ENCODE measurements around the gene GUCD1. TPM values are rescaled to one million over a fixed set of nuclear protein-coding genes. Genes with fewer than 3 reads are reported as not detected.

The GUCD1 gene
- total and polyA plus RNA-seq, 9 of the 15 experiments (the other 6 are each of a cell fraction or from before 2014, with no cell fraction given), result 31.5 to 67.8 (median 50.3) TPM

DNA sequence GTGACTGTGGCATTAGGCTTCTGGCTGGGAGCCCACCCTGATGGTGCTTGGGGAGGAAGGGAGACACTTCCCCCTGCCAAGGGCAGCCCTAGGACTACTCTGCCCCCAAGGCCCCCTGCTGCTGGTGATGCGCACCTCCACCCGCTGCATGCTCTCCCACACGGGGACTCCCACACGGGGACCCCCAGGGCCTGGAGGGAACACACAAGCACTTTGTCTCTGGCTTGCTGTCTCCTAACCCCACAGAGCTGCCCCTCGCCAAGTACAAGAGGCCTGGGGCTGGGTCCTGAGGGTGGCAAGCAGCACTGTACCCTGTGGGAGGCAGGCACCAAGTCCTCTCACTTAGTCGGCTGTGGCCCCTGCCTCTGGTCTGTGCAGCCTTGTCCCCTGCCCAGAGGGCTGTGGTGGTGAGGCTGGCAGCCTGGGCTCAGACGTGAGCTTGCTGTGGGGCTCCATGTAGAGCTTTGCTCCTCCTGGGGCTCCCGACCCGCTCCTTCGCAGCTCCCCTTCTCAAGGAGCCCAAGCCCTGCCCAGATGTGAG lies 30.0 kb upstream of the GUCD1 start:
- POLR2A ChIA-PET, result interaction anchor here (0.6 to 1.7 kb wide), 3 partner anchors 11 to 42 kb away, joined by 3 to 10 read pairs (median 3); no protein-coding TSS in a partner anchor
- no TSS peak for BruUV-seq (replicated peaks)
- H3K79me2 ChIP-seq (ENCODE audit: control insufficient read depth, insufficient read depth, low read length), result no peaks in the 10 kb centered on the region
- no peaks in the 10 kb centered on the region for H4K20me1 ChIP-seq (replicated peaks; ENCODE audit: control insufficient read depth, insufficient read depth, low read length)
- H3K9me3 ChIP-seq (replicated peaks; ENCODE audit: control insufficient read depth, insufficient read depth, low read depth, low read length), result no peaks in the 10 kb centered on the region
- peaks cover 0 to 17% of the 10 kb centered on the region in 2 experiments; a peak in 1 of 5 replicates for H3K4me1 ChIP-seq (replicated peaks in 1 of 2; ENCODE audit: control insufficient read depth in 2 of 2, insufficient read depth in 2 of 2, low read length in 2 of 2)
- no peaks in the 10 kb centered on the region for H3K9me1 ChIP-seq (ENCODE audit: control insufficient read depth, insufficient read depth, low read length)
- H2AFZ ChIP-seq (ENCODE audit: low read depth, low read length), result no peak overlapping the region
- H3K4me3 ChIP-seq, result no peak overlapping the region
- DNase-seq (ENCODE audit: extremely low read depth in 1 of 4, low spot score in 3 of 4), result no peak
- no peak for ATAC-seq
- no peak for FAIRE-seq
- no peaks in the 10 kb centered on the region for H3K36me3 ChIP-seq (ENCODE audit: control insufficient read depth, insufficient read depth, low read length)
- in situ Hi-C loops (cut with MboI) (no loop called here), intact Hi-C loops (cut with micrococcal nuclease) (no loop called here)
- H3K9ac ChIP-seq (ENCODE audit: insufficient read depth in 1 of 2, low read depth in 2 of 2, low read length in 2 of 2), result no peak overlapping the region
- TF ChIP-seq ZNF583 (CRISPR knock-in tag; IDR thresholded peaks at IDR 0.05), result no peak
- TF ChIP-seq, protein P1, sequence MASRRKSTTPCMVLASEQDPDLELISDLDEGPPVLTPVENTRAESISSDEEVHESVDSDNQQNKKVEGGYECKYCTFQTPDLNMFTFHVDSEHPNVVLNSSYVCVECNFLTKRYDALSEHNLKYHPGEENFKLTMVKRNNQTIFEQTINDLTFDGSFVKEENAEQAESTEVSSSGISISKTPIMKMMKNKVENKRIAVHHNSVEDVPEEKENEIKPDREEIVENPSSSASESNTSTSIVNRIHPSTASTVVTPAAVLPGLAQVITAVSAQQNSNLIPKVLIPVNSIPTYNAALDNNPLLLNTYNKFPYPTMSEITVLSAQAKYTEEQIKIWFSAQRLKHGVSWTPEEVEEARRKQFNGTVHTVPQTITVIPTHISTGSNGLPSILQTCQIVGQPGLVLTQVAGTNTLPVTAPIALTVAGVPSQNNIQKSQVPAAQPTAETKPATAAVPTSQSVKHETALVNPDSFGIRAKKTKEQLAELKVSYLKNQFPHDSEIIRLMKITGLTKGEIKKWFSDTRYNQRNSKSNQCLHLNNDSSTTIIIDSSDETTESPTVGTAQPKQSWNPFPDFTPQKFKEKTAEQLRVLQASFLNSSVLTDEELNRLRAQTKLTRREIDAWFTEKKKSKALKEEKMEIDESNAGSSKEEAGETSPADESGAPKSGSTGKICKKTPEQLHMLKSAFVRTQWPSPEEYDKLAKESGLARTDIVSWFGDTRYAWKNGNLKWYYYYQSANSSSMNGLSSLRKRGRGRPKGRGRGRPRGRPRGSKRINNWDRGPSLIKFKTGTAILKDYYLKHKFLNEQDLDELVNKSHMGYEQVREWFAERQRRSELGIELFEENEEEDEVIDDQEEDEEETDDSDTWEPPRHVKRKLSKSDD (conservative IDR thresholded peaks at IDR 0.05; ENCODE audit: low read length), result no peak
- TF ChIP-seq NR2C2 (CRISPR knock-in tag; IDR thresholded peaks at IDR 0.05), result no peak
- no peak for TF ChIP-seq NR2C2 (tag; IDR thresholded peaks at IDR 0.05)
- TF ChIP-seq POLR2H (tag; IDR thresholded peaks at IDR 0.05; ENCODE audit: low read depth), result no peak
- no peak for TF ChIP-seq PTTG1 (tag; IDR thresholded peaks at IDR 0.05; ENCODE audit: low read depth)
- TF ChIP-seq MAFG (tag; conservative IDR thresholded peaks at IDR 0.05), result no peak
- 75% methylated on average over 5 of the region's 10 CpGs for WGBS (ENCODE audit: insufficient coverage, low coverage, missing lambda C conversion rate)
- CTCF ChIA-PET (ENCODE audit: low intra/inter-chr PET ratio), result no interaction called here
- no peak overlapping the region for H3K4me2 ChIP-seq (ENCODE audit: insufficient read depth, low read length)
- H3K27ac ChIP-seq (ENCODE audit: extremely low read depth, low read depth, low read length), result no peak overlapping the region
- no peaks in the 10 kb centered on the region for H3K27me3 ChIP-seq (ENCODE audit: control insufficient read depth in 2 of 2, insufficient read depth in 2 of 2, low read length in 2 of 2)
